ENCODE measurements around the gene TBX5. TPM values are rescaled to one million over a fixed set of nuclear protein-coding genes. Genes with fewer than 3 reads are reported as not detected.
"Not testable (repeated sequence)": the region's sequence is repeated elsewhere in the genome, so short reads cannot be mapped to it uniquely, and the experiment has no call there.

The TBX5 gene
- total RNA-seq, 1 donor from 2014 or later = not detected

DNA sequence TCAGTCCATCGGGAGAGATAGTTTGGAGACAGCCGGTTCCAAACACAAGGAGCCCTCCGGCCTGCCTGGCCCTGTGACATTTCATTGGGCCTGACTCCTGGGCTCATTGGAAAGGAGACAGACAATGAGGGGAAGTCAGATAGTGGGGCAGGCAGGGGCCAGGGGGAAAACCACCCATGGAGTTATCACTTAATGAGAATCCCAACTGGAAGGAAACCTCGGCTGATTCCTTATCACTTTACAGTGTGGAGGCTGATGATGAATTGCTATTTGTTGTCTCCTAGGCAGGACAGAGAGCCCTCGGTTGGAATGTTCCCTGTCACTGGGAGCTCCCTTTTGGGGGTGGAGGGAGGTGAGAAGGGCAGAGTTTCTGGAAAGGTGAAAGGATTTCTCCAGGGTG lies 44.4 kb downstream of the TBX5 start:
- no peak overlapping the region for H3K4me3 Mint-ChIP-seq (ENCODE audit: unreplicated experiment)
- DNase-seq (ENCODE audit: extremely low spot score, unreplicated experiment) = no peak
- H3K27me3 Mint-ChIP-seq (ENCODE audit: unreplicated experiment) = no peaks in the 10 kb centered on the region
- H3K36me3 Mint-ChIP-seq (ENCODE audit: unreplicated experiment) = no peaks in the 10 kb centered on the region
- peaks cover 29% of the 10 kb centered on the region for H3K9me3 Mint-ChIP-seq (ENCODE audit: unreplicated experiment)
- H3K27ac Mint-ChIP-seq (ENCODE audit: unreplicated experiment) = no peak overlapping the region
- no peaks in the 10 kb centered on the region for H3K4me1 Mint-ChIP-seq (ENCODE audit: unreplicated experiment)
- TF ChIP-seq, protein P1, sequence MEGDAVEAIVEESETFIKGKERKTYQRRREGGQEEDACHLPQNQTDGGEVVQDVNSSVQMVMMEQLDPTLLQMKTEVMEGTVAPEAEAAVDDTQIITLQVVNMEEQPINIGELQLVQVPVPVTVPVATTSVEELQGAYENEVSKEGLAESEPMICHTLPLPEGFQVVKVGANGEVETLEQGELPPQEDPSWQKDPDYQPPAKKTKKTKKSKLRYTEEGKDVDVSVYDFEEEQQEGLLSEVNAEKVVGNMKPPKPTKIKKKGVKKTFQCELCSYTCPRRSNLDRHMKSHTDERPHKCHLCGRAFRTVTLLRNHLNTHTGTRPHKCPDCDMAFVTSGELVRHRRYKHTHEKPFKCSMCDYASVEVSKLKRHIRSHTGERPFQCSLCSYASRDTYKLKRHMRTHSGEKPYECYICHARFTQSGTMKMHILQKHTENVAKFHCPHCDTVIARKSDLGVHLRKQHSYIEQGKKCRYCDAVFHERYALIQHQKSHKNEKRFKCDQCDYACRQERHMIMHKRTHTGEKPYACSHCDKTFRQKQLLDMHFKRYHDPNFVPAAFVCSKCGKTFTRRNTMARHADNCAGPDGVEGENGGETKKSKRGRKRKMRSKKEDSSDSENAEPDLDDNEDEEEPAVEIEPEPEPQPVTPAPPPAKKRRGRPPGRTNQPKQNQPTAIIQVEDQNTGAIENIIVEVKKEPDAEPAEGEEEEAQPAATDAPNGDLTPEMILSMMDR (IDR thresholded peaks at IDR 0.05) = no peak

DNA sequence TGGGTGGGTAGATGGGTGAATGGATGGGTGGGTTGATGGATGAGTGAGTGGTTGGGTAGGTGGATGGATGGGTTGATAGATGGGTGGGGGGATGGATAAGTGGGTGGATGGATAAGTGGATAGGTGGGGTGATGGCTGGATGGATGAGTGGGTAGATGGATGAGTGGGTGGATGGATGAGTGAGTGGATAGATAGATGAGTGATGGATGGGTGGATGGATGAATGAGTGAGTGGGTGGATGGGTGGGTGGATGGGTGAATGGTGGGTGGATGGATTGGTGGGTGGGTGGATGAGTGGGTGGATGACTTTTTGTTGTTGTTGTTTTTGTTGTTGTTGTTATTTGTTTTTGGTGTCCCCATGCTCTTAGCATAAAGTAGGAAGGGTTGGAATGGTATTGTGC lies 45.5 kb downstream of the TBX5 start:
- Mint-ChIP-seq H3K27ac (ENCODE audit: unreplicated experiment) (no peak overlapping the region), H3K4me3 (ENCODE audit: unreplicated experiment) (no peak overlapping the region), H3K9me3 (ENCODE audit: unreplicated experiment) (peaks cover 33% of the 10 kb centered on the region), H3K36me3 (ENCODE audit: unreplicated experiment) (no peaks in the 10 kb centered on the region), H3K4me1 (ENCODE audit: unreplicated experiment) (no peaks in the 10 kb centered on the region), H3K27me3 (ENCODE audit: unreplicated experiment) (no peaks in the 10 kb centered on the region)
- no peak for DNase-seq (ENCODE audit: extremely low spot score, unreplicated experiment)
- TF ChIP-seq, protein P1 (IDR thresholded peaks at IDR 0.05) = no peak

DNA sequence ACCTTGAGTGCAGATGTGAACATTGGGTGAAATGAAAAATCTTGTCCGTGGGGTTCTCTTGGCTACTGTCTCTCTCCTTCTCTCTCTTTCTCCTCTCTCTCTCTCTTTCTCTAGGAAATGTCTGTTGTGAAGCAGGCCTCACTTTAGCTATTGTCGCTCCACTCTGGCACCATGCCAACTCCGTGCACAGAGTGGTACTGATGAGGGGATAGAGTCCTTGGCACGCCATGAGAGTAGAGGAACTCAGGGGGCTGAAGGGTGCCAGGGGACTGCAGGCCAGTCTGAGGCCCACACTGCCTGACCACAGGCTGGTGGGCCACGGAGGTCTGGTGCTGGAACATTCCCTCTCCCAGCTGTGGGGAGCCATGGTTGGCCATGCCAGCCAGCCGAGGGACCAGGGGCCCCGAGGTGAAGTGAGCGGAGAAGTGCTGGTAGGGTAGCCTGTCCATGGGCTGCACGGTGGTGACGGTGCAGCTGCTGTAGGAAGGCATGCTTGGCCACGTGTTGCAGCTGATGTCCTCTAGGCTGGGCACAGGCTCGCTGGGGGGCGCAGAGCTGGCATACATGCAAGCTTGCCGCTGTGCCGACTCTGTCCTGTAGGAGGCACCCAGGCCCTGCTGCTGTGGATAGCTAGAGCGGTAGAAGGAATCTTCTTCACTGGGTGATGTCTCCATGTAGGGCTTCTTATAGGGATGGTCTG lies 50.4 kb downstream of the TBX5 start:
- no peak for DNase-seq (ENCODE audit: extremely low spot score, unreplicated experiment)
- Mint-ChIP-seq H3K4me1 (ENCODE audit: unreplicated experiment) (no peaks in the 10 kb centered on the region), H3K4me3 (ENCODE audit: unreplicated experiment) (no peak overlapping the region), H3K9me3 (ENCODE audit: unreplicated experiment) (peaks cover 43% of the 10 kb centered on the region), H3K27ac (ENCODE audit: unreplicated experiment) (no peak overlapping the region), H3K36me3 (ENCODE audit: unreplicated experiment) (no peaks in the 10 kb centered on the region), H3K27me3 (ENCODE audit: unreplicated experiment) (no peaks in the 10 kb centered on the region)
- TF ChIP-seq, protein P1 (IDR thresholded peaks at IDR 0.05) = no peak

DNA sequence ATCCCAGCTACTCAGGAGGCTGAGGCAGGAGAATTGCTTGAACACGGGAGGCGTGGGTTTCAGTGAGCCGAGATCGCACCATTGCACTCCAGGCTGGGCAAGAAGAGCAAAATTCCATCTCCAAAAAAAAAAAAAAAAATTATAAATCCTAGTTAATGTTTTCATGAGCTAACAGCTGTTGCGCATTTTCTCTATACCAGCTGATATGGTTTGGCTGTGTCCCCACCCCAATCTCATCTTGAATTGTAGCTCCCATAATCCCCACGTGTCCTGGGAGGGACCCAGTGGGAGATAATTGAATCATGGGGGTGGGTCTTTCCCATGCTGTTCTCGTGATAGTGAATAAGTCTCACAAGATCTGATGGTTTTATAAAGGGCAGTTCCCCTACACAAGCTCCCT lies 56.7 kb downstream of the TBX5 start:
- H3K36me3 Mint-ChIP-seq (ENCODE audit: unreplicated experiment); H3K4me3 Mint-ChIP-seq (ENCODE audit: unreplicated experiment); H3K4me1 Mint-ChIP-seq (ENCODE audit: unreplicated experiment); H3K27ac Mint-ChIP-seq (ENCODE audit: unreplicated experiment); DNase-seq (ENCODE audit: extremely low spot score, unreplicated experiment); H3K27me3 Mint-ChIP-seq (ENCODE audit: unreplicated experiment): not testable (repeated sequence)
- peaks cover 24% of the 10 kb centered on the region for H3K9me3 Mint-ChIP-seq (ENCODE audit: unreplicated experiment)

DNA sequence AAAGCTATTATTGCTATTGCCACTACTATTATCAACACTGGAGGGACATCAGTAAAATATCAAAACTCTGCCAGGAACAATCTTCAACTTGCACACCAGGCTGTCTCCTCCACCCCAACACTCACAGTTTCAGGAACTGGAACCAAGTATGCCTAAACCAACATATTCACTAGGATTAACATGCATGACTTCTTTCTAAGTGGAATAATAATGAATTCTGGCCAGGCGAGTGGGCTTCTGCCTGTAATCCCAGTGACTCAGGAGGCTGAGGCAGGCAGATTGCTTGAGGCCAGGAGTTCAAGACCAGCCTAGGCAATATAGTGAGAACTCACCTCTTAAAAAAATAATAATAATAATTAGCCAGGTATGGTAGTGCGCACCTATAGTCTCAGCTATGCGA lies 58.1 kb downstream of the TBX5 start:
- H3K27ac Mint-ChIP-seq (ENCODE audit: unreplicated experiment) = no peak overlapping the region
- H3K27me3 Mint-ChIP-seq (ENCODE audit: unreplicated experiment) = no peaks in the 10 kb centered on the region
- no peaks in the 10 kb centered on the region for H3K36me3 Mint-ChIP-seq (ENCODE audit: unreplicated experiment)
- DNase-seq (ENCODE audit: extremely low spot score, unreplicated experiment) = no peak
- no peak overlapping the region for H3K4me3 Mint-ChIP-seq (ENCODE audit: unreplicated experiment)
- TF ChIP-seq, protein P1 (IDR thresholded peaks at IDR 0.05) = no peak
- H3K4me1 Mint-ChIP-seq (ENCODE audit: unreplicated experiment) = no peaks in the 10 kb centered on the region
- peaks cover 20% of the 10 kb centered on the region for H3K9me3 Mint-ChIP-seq (ENCODE audit: unreplicated experiment)

All from osteocyte (in vitro differentiated cells).